K562 (cell line): ENCODE results near the gene GFRAL. TPM values are rescaled to one million over a fixed set of nuclear protein-coding genes. Genes with fewer than 3 reads are reported as not detected.

ENCODE experiments used
- ATAC-seq: fragments of 200-7000 bp; cut with Tn5 transposase; 3 replicates; pipeline ENCODE4 v1.9.1; 2020; ENCODE audit warnings: moderate library complexity
- BruUV-seq: library from RNA; stranded (reverse); fragments of 400-500 nt; replicated peaks from 2 replicates; lab custom pipeline; 2021; lab: Mats Ljungman, UMichigan
- CTCF ChIA-PET: fragments of 300-600 bp; formaldehyde crosslinking; extraction: SDS; loops from one replicate; lab custom pipeline; 2021; ENCODE audit warnings: low intra/inter-chr PET ratio; lab: Yijun Ruan, JAX
- POLR2A ChIA-PET: fragments of 300-600, 350-650 bp; sonication (Branson Sonifier 250); formaldehyde crosslinking; extraction: SDS; loops from one replicate; lab custom pipeline; 2021; ENCODE audit warnings: antibody characterized with exemption, inconsistent platforms; lab: Yijun Ruan, JAX
- DNase-seq, 4 experiments: peaks; one replicate each; pipeline versions ENCODE4 v3.0.0 to v3.0.0-alpha.2; 2011 to 2018; ENCODE audit warnings: low spot score in 3 of 4, mixed read lengths in 3 of 4; ENCODE audit errors: extremely low read depth in 1 of 4
- FAIRE-seq: peaks from 2 replicates; lab custom pipeline; 2011; peaks lifted over from hg19 to GRCh38; lab: Jason Lieb, UNC
- H2AFZ ChIP-seq: 2 replicates; pipeline ENCODE4 v1.6.0; 2011; ENCODE audit warnings: low read depth, low read length, control low read depth, inconsistent platforms
- H3K27ac ChIP-seq: fragments of 200-600 bp; 3 replicates; pipeline ENCODE4 v1.8.0; 2011; ENCODE audit warnings: low read depth, mild to moderate bottlenecking, control low read depth, inconsistent platforms, low read length, moderate library complexity, mixed read lengths; ENCODE audit errors: extremely low read depth
- H3K27me3 ChIP-seq, 2 experiments: fragments of 300-600 bp in 1 of 2; 2 replicates in 1 of 2; 3 replicates in 1 of 2; pipeline versions ENCODE4 v1.6.0 to v1.8.0; 2011; ENCODE audit warnings: inconsistent platforms in 2 of 2, low read length in 2 of 2, mild to moderate bottlenecking in 1 of 2, mixed read lengths in 1 of 2, moderate library complexity in 1 of 2; ENCODE audit not compliant: control insufficient read depth in 2 of 2, insufficient read depth in 2 of 2
- H3K36me3 ChIP-seq: fragments of 300-600 bp; 3 replicates; pipeline ENCODE4 v1.8.0; 2011; ENCODE audit warnings: mild to moderate bottlenecking, low read length, inconsistent platforms; ENCODE audit not compliant: control insufficient read depth, insufficient read depth
- H3K4me1 ChIP-seq, 2 experiments: fragments of 200-600 bp in 1 of 2; replicated peaks in 1 of 2; 2 replicates in 1 of 2; 3 replicates in 1 of 2; pipeline versions ENCODE4 v1.5.1 to v1.8.0; 2011; ENCODE audit warnings: inconsistent platforms in 2 of 2, low read length in 2 of 2, mild to moderate bottlenecking in 1 of 2, mixed read lengths in 1 of 2, moderate library complexity in 1 of 2; ENCODE audit not compliant: control insufficient read depth in 2 of 2, insufficient read depth in 2 of 2
- H3K4me2 ChIP-seq: 2 replicates; pipeline ENCODE4 v1.6.1; 2011; ENCODE audit warnings: low read length, control low read depth, inconsistent platforms, mixed read lengths; ENCODE audit not compliant: insufficient read depth
- H3K4me3 ChIP-seq: fragments of 200-600 bp; sonication (generic), shearing (Covaris generic); 2 replicates; pipeline ENCODE4 v1.5.1; 2016; ENCODE audit warnings: control low read depth, inconsistent platforms
- H3K79me2 ChIP-seq: fragments of 200-600 bp; 3 replicates; pipeline ENCODE4 v1.8.0; 2011; ENCODE audit warnings: low read length, inconsistent platforms; ENCODE audit not compliant: control insufficient read depth, insufficient read depth
- H3K9ac ChIP-seq, 2 experiments: 2 replicates each; pipeline versions ENCODE4 v1.6.0 to v1.6.1; 2011; ENCODE audit warnings: low read depth in 2 of 2, low read length in 2 of 2, control low read depth in 1 of 2, inconsistent platforms in 1 of 2, mild to moderate bottlenecking in 1 of 2, mixed read lengths in 1 of 2; ENCODE audit not compliant: insufficient read depth in 1 of 2
- H3K9me1 ChIP-seq: one replicate; pipeline ENCODE4 v1.6.0; 2011; ENCODE audit warnings: inconsistent platforms, mild to moderate bottlenecking, low read length, moderate library complexity; ENCODE audit not compliant: control insufficient read depth, insufficient read depth
- H3K9me3 ChIP-seq: replicated peaks from 2 replicates; pipeline ENCODE4 v1.5.1; 2011; ENCODE audit warnings: low read depth, low read length, inconsistent platforms; ENCODE audit not compliant: control insufficient read depth, insufficient read depth
- H4K20me1 ChIP-seq: replicated peaks from 2 replicates; pipeline ENCODE4 v1.6.1; 2011; ENCODE audit warnings: low read length, inconsistent platforms, mixed read lengths; ENCODE audit not compliant: control insufficient read depth, insufficient read depth
- PTBP1 ChIP-seq: fragments of 200-400 bp; formaldehyde crosslinking; IDR thresholded peaks from 2 replicates; pipeline ENCODE4 v1.6.1; 2017; ENCODE audit warnings: low read depth, low read length
- ZNF12 ChIP-seq: sonication (generic); formaldehyde crosslinking; IDR thresholded peaks from 2 replicates; pipeline ENCODE4 v1.4.0; 2020; ENCODE audit warnings: mild to moderate bottlenecking, missing genetic modification reagents
- ZNF277 ChIP-seq: fragments of 250-450 bp; sonication (Bioruptor Pico); IDR thresholded peaks from 2 replicates; pipeline ENCODE4 v1.8.0; 2022; ENCODE audit warnings: inconsistent platforms, mild to moderate bottlenecking, moderate library complexity, borderline replicate concordance
- ZNF41 ChIP-seq: fragments of 250-450 bp; sonication (Bioruptor Pico); conservative IDR thresholded peaks from 2 replicates; pipeline ENCODE4 v1.4.0; 2020; ENCODE audit warnings: mild to moderate bottlenecking
- ZNF695 ChIP-seq: fragments of 450-650 bp; formaldehyde crosslinking; IDR thresholded peaks from 2 replicates; pipeline ENCODE4 v1.4.0; 2020; ENCODE audit warnings: mild to moderate bottlenecking, moderate library complexity
- ZNF75A ChIP-seq: fragments of 450-650 bp; formaldehyde crosslinking; IDR thresholded peaks from 2 replicates; pipeline ENCODE4 v1.4.0; 2020; ENCODE audit warnings: mild to moderate bottlenecking
- WGBS: fragments of 100-300 bp; shearing (Covaris generic); methylation state at CpG from one replicate; pipeline ENCODE4 v1.1.6; 2016; ENCODE audit warnings: low coverage, mixed read lengths; ENCODE audit not compliant: insufficient coverage; ENCODE audit errors: missing lambda C conversion rate; 5-methylcytosine and 5-hydroxymethylcytosine counted together
- in situ Hi-C: fragments of 300-500 bp; cut with MboI; formaldehyde crosslinking; loops from 4 replicates; pipeline ENCODE4 v1.15.0; 2018; ENCODE audit warnings: inconsistent platforms, mixed read lengths
- intact Hi-C: fragments of 100-400 bp; cut with micrococcal nuclease; formaldehyde crosslinking; loops from 2 replicates; pipeline ENCODE4 v1.14.2; 2022
- polyA plus RNA-seq, 8 experiments: library from polyadenylated mRNA; depleted of rRNA in 4 of 8; stranded (reverse) in 5 of 8; unstranded in 3 of 8; fragments of >200 nt; fragmentation: Nextera tagmentation in 2 of 8; fragmentation: Illumina TruSeq in 1 of 8; extraction: Ambion mirVana in 2 of 8; extraction: Trizol in 1 of 8; gene quantifications; 2 replicates each; pipeline versions ENCODE4 v1.2.1 to v1.2.3, GENCODE V29; 2011 to 2014; ENCODE audit warnings: inconsistent platforms in 1 of 8, missing spikeins in 1 of 8
- total RNA-seq, 7 experiments: library from RNA; depleted of rRNA in 6 of 7; stranded (reverse); fragments of >200 nt in 6 of 7; fragmentation: Illumina TruSeq in 2 of 7; extraction: Trizol in 2 of 7; gene quantifications; 2 replicates each; pipeline versions ENCODE4 v1.2.1 to v1.2.3, GENCODE V29; 2011 to 2021; ENCODE audit warnings: low replicate concordance in 1 of 7

Gene GFRAL
- total and polyA plus RNA-seq, 9 of the 15 experiments (the other 6 are each of a cell fraction or from before 2014, with no cell fraction given), result not detected

DNA sequence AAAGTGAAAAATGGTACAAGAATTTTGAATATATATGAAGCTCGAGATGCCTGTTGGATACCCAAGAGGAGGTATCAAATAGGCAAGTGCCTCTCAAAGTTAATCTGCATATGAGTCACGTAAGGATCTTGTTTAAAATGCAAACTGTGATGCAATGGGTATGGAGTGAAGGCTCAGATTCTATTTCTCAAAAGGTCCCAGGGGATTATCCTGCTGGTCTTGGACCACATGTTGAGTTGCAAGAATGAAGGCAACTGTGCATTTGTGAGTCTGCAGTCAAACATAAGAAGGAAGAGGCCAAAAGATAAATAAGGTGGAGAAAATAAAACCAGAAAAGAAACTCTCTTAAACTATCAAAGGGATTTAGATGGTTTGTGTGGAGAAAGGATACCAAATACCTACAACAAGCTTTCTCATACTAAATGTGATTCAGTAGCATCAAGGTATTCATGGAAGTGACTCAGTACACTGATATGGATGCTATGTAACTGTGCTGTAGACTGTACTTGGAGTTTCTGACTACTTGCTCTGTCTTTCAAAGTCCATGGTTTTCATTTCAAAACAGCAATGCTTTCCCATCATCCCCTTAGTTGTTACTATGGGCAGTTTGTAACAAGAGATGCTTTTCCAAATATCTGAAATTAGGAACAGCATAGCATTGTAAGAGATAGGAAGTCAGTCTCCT is 106.3 kb downstream of the GFRAL start:
- 0% methylated on average over 2 of the region's 2 CpGs for WGBS
- no peaks in the 10 kb centered on the region for H3K27me3 ChIP-seq
- no peaks in the 10 kb centered on the region; the same call in 1 of the 2 replicates for H3K9me3 ChIP-seq
- TF ChIP-seq ZNF277 (CRISPR knock-in tag) (no peak), ZNF12 (CRISPR knock-in tag) (no peak), ZNF75A (CRISPR knock-in tag) (no peak), ZNF695 (CRISPR knock-in tag) (no peak), PTBP1 (no peak), ZNF41 (no peak)
- H3K9ac ChIP-seq, result no peak overlapping the region
- H3K4me1 ChIP-seq, result no peaks in the 10 kb centered on the region
- DNase-seq (no peak), FAIRE-seq (no peak), ATAC-seq (no peak)
- H3K79me2 ChIP-seq, result no peaks in the 10 kb centered on the region
- in situ Hi-C loops (no loop called here), intact Hi-C loops (no loop called here)
- CTCF ChIA-PET, result no interaction called here
- POLR2A ChIA-PET, result no interaction called here
- no peak overlapping the region for H3K4me2 ChIP-seq
- no peaks in the 10 kb centered on the region for H3K36me3 ChIP-seq
- no peaks in the 10 kb centered on the region for H3K9me1 ChIP-seq
- BruUV-seq, result no TSS peak
- no peak overlapping the region for H3K27ac ChIP-seq
- H3K4me3 ChIP-seq, result no peak overlapping the region
- no peak overlapping the region for H2AFZ ChIP-seq
- no peaks in the 10 kb centered on the region for H4K20me1 ChIP-seq
